Liver (tissue), 9 donors: ENCODE data around the gene SLC38A4. TPM values are rescaled to one million over a fixed set of nuclear protein-coding genes. Genes with fewer than 3 reads are reported as not detected.

ENCODE experiments used
- DNase-seq: peaks from one replicate; pipeline ENCODE4 v3.0.0-alpha.2; 2017; ENCODE audit warnings: low spot score
- H3K27ac ChIP-seq, 2 donors: one replicate each; pipeline ENCODE4 v1.7.0; 2013; ENCODE audit warnings: inconsistent platforms in 2 of 2, low read length in 2 of 2, control low read depth in 1 of 2, low read depth in 1 of 2, mild to moderate bottlenecking in 1 of 2
- H3K27me3 ChIP-seq, 4 donors: one replicate each; pipeline versions ENCODE4 v1.6.1 to v1.7.0; 2013; ENCODE audit warnings: low read length in 3 of 4, inconsistent platforms in 1 of 4, mild to moderate bottlenecking in 1 of 4, moderate library complexity in 1 of 4; ENCODE audit not compliant: control insufficient read depth in 4 of 4, insufficient read depth in 4 of 4
- H3K36me3 ChIP-seq, 4 donors: one replicate each; pipeline versions ENCODE4 v1.6.1 to v1.7.0; 2013; ENCODE audit warnings: low read length in 3 of 4, mild to moderate bottlenecking in 3 of 4, low read depth in 1 of 4, moderate library complexity in 1 of 4; ENCODE audit not compliant: control insufficient read depth in 4 of 4, insufficient read depth in 3 of 4
- H3K4me1 ChIP-seq, 4 donors: one replicate each; pipeline versions ENCODE4 v1.6.1 to v1.7.0; 2013; ENCODE audit warnings: low read length in 3 of 4, mild to moderate bottlenecking in 3 of 4, moderate library complexity in 1 of 4; ENCODE audit not compliant: control insufficient read depth in 4 of 4, insufficient read depth in 4 of 4
- H3K4me3 ChIP-seq, 3 donors: one replicate each; pipeline versions ENCODE4 v1.6.1 to v1.7.0; 2013; ENCODE audit warnings: low read length in 3 of 3, control low read depth in 1 of 3, low read depth in 1 of 3, mild to moderate bottlenecking in 1 of 3
- H3K9ac ChIP-seq, 2 donors: one replicate each; pipeline ENCODE4 v1.7.0; 2013; ENCODE audit warnings: low read length in 2 of 2, mild to moderate bottlenecking in 2 of 2, moderate library complexity in 2 of 2, control low read depth in 1 of 2, low read depth in 1 of 2
- H3K9me3 ChIP-seq, 4 donors: one replicate each; pipeline versions ENCODE4 v1.6.1 to v1.7.0; 2013; ENCODE audit warnings: low read length in 3 of 4; ENCODE audit not compliant: control insufficient read depth in 4 of 4
- CTCF ChIP-seq: fragments of 150-350 bp; IDR thresholded peaks from 2 replicates; pipeline ENCODE4 v1.5.1; 2017; ENCODE audit warnings: improper control_type of control experiment, low read depth, low read length; ENCODE audit not compliant: missing input control
- FOXA1 ChIP-seq: IDR thresholded peaks from 2 replicates; pipeline ENCODE4 v1.6.1; 2016; ENCODE audit warnings: antibody characterized with exemption
- FOXA2 ChIP-seq: IDR thresholded peaks from 2 replicates; pipeline ENCODE4 v1.6.1; 2016; ENCODE audit warnings: antibody characterized with exemption
- GABPA ChIP-seq, 2 donors: IDR thresholded peaks in 1 of 2; conservative IDR thresholded peaks in 1 of 2; 2 replicates each; pipeline ENCODE4 v1.6.1; 2016; ENCODE audit warnings: antibody characterized with exemption in 2 of 2, mild to moderate bottlenecking in 1 of 2, moderate library complexity in 1 of 2
- HNF4A ChIP-seq, 2 donors: conservative IDR thresholded peaks; 2 replicates each; pipeline ENCODE4 v1.6.1; 2016; ENCODE audit warnings: antibody characterized with exemption in 2 of 2, mild to moderate bottlenecking in 2 of 2
- HNF4G ChIP-seq: IDR thresholded peaks from 2 replicates; pipeline ENCODE4 v1.6.1; 2016; ENCODE audit warnings: antibody characterized with exemption
- NR2F2 ChIP-seq: IDR thresholded peaks from 2 replicates; pipeline ENCODE4 v1.6.1; 2016; ENCODE audit warnings: antibody characterized with exemption
- RAD21 ChIP-seq, 2 donors: IDR thresholded peaks; 2 replicates each; pipeline ENCODE4 v1.6.1; 2016; ENCODE audit warnings: antibody characterized with exemption in 2 of 2, mild to moderate bottlenecking in 2 of 2
- REST ChIP-seq: IDR thresholded peaks from 2 replicates; pipeline ENCODE4 v1.6.1; 2016; ENCODE audit warnings: antibody characterized with exemption, mild to moderate bottlenecking
- RXRA ChIP-seq, 2 donors: IDR thresholded peaks; 2 replicates each; pipeline ENCODE4 v1.6.1; 2017 to 2018; ENCODE audit warnings: antibody characterized with exemption in 2 of 2, mild to moderate bottlenecking in 1 of 2
- TAF1 ChIP-seq: conservative IDR thresholded peaks from 2 replicates; pipeline ENCODE4 v1.6.1; 2016; ENCODE audit warnings: antibody characterized with exemption, mild to moderate bottlenecking
- WGBS: extraction: QIAGEN DNeasy Blood & Tissue Kit; methylation state at CpG from one replicate; pipeline ENCODE4 v1.1.7; 2013; 5-methylcytosine and 5-hydroxymethylcytosine counted together
- polyA plus RNA-seq, 2 donors: library from polyadenylated mRNA; stranded (reverse) in 1 of 2; unstranded in 1 of 2; fragments of 200-250 nt in 1 of 2; fragments of >200 nt in 1 of 2; fragmentation: Nextera tagmentation in 1 of 2; extraction: Ambion mirVana in 1 of 2; gene quantifications; one replicate each; pipeline versions ENCODE4 v1.2.1 to v1.2.3, GENCODE V29; 2013 to 2015
- total RNA-seq, 2 donors: library from RNA; depleted of rRNA; stranded (reverse); fragments of >200 nt; gene quantifications; one replicate each; pipeline ENCODE4 v1.2.3, GENCODE V29; 2014
- TF ChIP-seq, protein P1 (sequence below): IDR thresholded peaks from 2 replicates; pipeline ENCODE4 v1.6.1; 2016; ENCODE audit warnings: antibody characterized with exemption
- TF ChIP-seq, protein P2 (sequence below): IDR thresholded peaks from 2 replicates; pipeline ENCODE4 v1.6.1; 2016; ENCODE audit warnings: antibody characterized with exemption
- donor health status: healthy.
- donor health status: healthy.
- donor health status: healthy.
- donor health status: healthy.
- donor health status: healthy.

Gene SLC38A4
- total and polyA plus RNA-seq, 4 donors = 92.0 to 389 (median 169) TPM

GRCh38 chr12:46783871-46784270, 41.9 kb downstream of the SLC38A4 start:
- H3K27me3 ChIP-seq = no peaks in the 10 kb centered on the region
- no peak overlapping the region for H3K9ac ChIP-seq
- TF ChIP-seq RXRA (IDR thresholded peaks at IDR 0.05) = no peak
- TF ChIP-seq, protein P1, sequence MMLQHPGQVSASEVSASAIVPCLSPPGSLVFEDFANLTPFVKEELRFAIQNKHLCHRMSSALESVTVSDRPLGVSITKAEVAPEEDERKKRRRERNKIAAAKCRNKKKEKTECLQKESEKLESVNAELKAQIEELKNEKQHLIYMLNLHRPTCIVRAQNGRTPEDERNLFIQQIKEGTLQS = no peak
- TF ChIP-seq NR2F2 = no peak
- TF ChIP-seq, protein P2, sequence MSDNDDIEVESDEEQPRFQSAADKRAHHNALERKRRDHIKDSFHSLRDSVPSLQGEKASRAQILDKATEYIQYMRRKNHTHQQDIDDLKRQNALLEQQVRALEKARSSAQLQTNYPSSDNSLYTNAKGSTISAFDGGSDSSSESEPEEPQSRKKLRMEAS = no peak
- no peak for TF ChIP-seq TAF1
- TF ChIP-seq FOXA2 = no peak
- TF ChIP-seq GABPA (IDR thresholded peaks at IDR 0.05 in 1 of 2, conservative IDR thresholded peaks at IDR 0.05 in 1 of 2) = no peak
- no peak for TF ChIP-seq FOXA1
- TF ChIP-seq CTCF = no peak
- TF ChIP-seq HNF4G = no peak
- TF ChIP-seq HNF4A (conservative IDR thresholded peaks at IDR 0.05) = no peak
- no peak for TF ChIP-seq REST
- 46% methylated on average over 5 of the region's 5 CpGs for WGBS
- H3K27ac ChIP-seq = no peak overlapping the region
- peaks cover under 1 to 68% (median 42%) of the 10 kb centered on the region in 4 donors for H3K4me1 ChIP-seq
- no peak for DNase-seq
- H3K4me3 ChIP-seq = no peak overlapping the region
- peaks cover 0 to 57% (median 36%) of the 10 kb centered on the region in 4 donors for H3K36me3 ChIP-seq
- no peaks in the 10 kb centered on the region for H3K9me3 ChIP-seq

- Histone ChIP-seq H3K9me3 (no peaks in the 10 kb centered on the region), H3K36me3 (peaks cover 0 to 66% (median 37%) of the 10 kb centered on the region in 4 donors), H3K27me3 (no peaks in the 10 kb centered on the region), H3K27ac (no peak overlapping the region), H3K4me1 (peaks cover 6 to 61% (median 29%) of the 10 kb centered on the region in 4 donors), H3K9ac (no peak overlapping the region), H3K4me3 (no peak overlapping the region)
- no peak for DNase-seq
- TF ChIP-seq FOXA1 (no peak), TAF1 (no peak), NR2F2 (no peak), RAD21 (IDR thresholded peaks at IDR 0.05) (no peak), FOXA2 (no peak), REST (no peak), HNF4G (no peak)
- TF ChIP-seq, protein P2 = no peak
Measured at GRCh38 chr12:46779879-46780278, 45.9 kb downstream of the SLC38A4 start.
